GM19025 (cell line): ENCODE results near the gene PPP1R14B.

Source experiments
- ATAC-seq: cut with Tn5 transposase; IDR thresholded peaks from one replicate; pipeline ENCODE4 v1.9.1; 2021; ENCODE audit warnings: mild to moderate bottlenecking, low read depth, moderate library complexity; ENCODE audit not compliant: unreplicated experiment

The PPP1R14B gene, protein sequence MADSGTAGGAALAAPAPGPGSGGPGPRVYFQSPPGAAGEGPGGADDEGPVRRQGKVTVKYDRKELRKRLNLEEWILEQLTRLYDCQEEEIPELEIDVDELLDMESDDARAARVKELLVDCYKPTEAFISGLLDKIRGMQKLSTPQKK

DNA sequence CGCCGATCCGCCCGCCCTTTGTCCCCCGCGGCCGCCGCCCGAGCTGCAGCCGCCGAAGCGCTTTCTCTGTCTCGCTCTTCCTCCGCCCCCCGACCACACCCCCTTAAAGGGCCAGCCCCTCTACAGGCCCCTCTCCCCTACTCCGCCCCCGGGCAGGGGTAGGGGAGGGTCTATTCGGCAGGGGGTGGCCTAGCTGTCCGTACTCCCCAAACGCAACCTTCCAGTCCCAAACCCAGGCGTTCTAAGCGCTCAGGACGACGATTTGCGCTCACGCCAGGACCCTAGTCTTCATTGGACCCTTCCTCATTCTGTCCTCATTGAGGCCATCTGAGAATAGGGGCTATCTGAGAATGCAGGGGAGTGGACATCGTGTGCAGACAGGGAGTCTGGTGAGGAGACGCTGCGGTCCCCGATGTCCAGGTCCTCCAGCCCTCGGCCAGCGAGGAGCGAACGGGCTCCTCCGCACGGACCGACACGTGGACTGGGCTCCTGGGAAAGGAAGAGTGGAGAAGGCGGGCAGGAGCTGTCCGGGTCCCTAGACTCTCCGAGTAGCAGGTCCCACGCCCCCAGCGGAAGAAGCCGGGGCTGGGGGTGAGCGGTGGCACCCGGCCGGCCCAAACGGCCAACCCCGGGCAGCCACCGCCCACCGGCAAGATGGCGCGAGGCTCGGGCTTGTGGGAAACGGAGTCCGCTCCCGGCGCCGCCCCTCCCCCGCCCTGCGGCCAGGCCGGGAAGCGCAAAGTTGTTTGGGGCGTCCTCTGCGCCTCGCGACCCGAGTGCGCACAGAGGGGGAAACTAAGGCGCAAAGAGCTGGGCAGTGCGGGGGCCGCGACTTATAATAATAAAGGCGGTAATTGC lies at the start of gene PPP1R14B:
Gene PPP1R14B, minus strand, starts transcription at position 73 of the 858 bp plus-strand sequence. CDS start 270 bp downstream, outside the sequence.
- no peak for ATAC-seq

DNA sequence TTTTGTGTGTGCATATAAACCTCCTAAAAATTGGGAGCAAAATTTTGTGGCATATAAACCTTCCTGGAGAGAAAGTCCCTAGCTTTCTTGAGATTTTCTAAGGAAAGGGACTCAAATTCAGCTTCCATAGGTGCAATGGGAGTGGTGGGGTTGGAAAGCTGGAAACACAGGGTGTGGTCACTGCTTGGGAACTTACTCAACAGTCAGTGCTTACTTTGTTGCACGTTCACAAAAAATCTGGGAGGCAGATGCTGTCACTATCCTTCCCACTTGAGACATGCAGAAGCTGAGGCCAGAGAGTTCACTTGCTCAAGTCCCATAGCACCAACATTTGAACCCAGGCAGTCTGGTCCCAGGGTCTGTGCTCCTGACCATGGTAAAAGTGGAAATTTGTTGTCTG lies 49.5 kb upstream of the PPP1R14B start:
- no peak for ATAC-seq

- no peak for ATAC-seq
Observed at GRCh38 chr11:64295760-64296159, 49.0 kb upstream of the PPP1R14B start.

GRCh38 chr11:64294774-64295173 lies 48.0 kb upstream of the PPP1R14B start:
- no peak for ATAC-seq

DNA sequence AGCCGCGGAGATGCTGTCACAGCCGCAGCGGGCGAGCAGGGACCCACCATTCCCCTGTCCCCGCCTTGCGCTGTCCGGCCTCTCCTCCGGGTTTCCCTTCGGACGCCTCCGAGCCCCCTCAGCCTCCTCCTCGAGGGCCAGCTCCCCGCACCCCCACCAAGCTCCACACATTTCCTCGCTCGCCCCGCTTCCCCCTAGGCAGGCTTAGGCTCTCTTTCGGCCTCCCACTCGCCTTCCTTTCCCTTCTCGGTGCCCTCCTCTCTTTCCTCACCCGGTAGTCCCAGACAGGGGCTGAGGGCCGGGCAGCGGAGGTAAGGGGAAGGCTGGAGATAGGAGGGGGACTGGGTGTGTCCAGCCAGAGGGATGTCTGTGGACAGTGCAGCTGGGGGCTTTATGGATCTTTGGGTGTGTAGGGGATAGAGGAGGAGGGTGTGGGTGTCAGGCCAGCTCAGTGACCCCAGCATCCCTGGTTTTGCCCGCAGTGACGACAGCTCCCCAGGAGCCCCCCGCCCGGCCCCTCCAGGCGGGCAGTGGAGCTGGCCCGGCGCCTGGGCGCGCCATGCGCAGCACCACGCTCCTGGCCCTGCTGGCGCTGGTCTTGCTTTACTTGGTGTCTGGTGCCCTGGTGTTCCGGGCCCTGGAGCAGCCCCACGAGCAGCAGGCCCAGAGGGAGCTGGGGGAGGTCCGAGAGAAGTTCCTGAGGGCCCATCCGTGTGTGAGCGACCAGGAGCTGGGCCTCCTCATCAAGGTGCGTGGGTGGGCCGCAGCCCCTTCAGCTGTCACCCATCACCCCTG lies 45.9 kb upstream of the PPP1R14B start:
- ATAC-seq, result no peak

DNA sequence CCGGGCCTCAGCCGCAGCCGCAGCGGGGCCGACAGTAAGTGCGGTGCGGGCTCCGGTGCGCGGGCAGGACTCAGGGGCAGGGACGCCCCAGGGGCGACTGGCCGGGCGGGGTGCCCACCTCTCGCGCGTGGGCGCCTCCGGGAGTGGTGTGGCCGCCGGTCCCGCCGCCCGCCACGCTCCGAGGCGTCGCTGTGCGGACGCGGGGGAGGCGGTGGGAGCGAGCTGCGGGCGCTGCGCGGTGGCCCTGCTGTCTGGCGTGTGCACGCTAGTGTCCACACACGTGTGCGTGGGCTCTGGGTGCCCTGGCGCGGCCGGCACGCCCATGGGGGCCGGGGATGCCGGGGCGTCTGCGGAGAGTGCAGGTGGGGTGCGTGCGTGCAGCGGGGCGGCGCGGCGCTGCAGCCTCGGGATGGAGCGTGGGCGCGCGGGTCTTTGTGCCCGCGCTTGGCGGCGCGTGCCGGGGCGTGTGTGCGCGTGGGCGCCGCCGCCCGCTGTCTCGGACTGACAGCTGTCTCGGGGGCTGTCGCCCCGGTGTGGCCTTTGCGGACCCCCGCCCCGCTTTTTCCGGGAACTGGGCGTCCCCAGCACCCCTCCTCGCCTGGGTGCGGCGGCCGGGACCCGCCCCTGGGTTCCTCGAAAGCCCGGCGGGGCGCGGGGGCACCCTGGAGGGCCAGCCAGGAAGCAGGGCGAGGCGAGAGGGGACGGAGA lies 45.2 kb upstream of the PPP1R14B start:
- no peak for ATAC-seq

DNA sequence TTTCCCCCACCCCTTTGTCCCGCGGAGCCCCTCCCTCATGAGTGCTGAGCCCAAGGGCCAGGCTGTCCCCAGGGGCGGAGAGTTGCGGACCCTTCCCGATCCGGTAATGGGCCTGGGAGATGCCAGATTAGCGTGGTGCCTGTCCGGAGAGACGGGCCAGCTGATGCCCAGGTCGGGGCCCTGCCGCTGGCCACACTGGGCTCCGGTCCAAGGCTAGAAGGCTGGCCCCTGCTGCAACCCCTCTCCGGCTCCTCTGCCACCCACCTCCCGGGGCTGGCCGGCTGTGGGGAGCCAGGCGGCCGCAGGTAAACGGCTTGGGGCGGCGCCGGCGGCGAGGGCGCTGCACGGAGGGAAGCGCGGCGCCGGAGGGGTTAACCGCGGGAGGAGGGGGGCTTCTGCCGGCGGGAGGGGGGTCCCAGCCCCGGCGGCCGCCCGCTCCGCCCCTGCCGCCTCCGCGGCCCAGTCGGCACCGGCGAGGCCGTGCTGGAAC lies 44.6 kb upstream of the PPP1R14B start, which contains the start of gene KCNK4:
Gene KCNK4, plus strand, starts transcription at position 41 of the 490 bp plus-strand sequence. CDS start 1,717 bp downstream, outside the sequence.
- no peak for ATAC-seq

GRCh38 chr11:64290352-64291261 lies 43.9 kb upstream of the PPP1R14B start:
- no peak for ATAC-seq

DNA sequence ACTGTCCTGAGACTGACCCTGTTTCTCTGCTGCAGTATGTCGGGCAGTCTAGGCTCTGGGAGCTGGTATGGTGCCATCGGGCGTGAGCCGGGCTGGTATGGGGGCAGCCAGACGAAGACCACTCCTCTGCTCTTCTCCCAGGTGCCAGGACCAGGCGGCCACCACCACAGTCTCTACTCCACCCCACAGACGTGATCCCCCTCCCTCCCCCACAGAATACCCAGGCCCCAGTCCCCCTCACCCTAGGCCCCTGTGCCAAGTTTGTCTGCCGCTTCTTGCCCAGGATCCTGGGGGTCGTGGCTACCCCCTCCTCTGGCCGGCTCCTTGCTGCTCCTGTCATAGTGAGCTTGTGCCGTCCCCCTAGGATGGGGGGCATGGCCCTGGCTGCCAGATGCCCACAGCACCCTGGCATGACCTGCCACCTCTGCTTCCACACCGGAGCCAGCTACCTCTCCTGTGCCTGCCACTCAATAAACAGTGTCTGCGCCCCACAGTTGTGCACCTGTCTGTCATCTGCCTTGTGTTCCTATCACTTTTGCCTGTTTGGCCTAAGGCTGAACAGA lies 42.3 kb upstream of the PPP1R14B start:
- no peak for ATAC-seq

DNA sequence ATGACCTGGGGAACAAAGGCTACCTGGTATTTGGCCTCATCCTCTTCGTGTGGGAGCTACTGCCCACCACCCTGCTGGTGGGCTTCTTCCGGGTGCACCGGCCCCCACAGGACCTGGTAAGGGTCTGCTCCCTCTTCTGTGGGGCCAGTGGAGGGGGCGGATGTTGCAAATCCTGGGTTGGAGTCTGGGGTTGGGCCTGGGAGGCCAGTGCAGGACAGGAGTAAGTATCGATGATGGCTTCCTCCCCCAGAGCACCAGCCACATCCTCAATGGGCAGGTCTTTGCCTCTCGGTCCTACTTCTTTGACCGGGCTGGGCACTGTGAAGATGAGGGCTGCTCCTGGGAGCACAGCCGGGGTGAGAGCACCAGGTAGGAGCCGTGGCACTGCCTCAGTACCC lies 41.6 kb upstream of the PPP1R14B start:
- no peak for ATAC-seq

DNA sequence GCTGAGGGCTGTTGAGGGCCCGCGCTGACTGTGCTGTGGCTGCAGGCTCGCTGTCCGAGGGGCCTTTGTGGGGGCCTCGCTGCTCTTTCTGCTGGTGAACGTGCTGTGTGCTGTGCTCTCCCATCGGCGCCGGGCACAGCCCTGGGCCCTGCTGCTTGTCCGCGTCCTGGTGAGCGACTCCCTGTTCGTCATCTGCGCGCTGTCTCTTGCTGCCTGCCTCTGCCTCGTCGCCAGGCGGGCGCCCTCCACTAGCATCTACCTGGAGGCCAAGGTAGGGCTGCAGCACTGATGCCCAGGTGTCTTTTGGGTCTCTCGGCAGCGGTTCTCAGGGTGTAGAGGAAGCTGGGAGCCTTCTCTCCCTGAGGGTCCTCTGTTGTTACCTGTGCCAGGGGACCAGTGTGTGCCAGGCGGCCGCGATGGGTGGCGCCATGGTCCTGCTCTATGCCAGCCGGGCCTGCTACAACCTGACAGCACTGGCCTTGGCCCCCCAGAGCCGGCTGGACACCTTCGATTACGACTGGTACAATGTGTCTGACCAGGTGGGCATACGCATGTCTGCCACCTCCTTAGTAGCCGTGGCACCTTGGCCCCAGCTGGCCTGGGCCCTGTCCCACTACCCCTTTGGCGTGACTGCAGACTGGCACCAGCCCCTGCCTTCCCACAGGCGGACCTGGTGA lies 41.1 kb upstream of the PPP1R14B start:
- ATAC-seq, result no peak

GRCh38 chr11:64286801-64287159 lies 40.0 kb upstream of the PPP1R14B start:
- ATAC-seq, result no peak

GRCh38 chr11:64285885-64286800 lies 39.4 kb upstream of the PPP1R14B start:
- no peak for ATAC-seq

DNA sequence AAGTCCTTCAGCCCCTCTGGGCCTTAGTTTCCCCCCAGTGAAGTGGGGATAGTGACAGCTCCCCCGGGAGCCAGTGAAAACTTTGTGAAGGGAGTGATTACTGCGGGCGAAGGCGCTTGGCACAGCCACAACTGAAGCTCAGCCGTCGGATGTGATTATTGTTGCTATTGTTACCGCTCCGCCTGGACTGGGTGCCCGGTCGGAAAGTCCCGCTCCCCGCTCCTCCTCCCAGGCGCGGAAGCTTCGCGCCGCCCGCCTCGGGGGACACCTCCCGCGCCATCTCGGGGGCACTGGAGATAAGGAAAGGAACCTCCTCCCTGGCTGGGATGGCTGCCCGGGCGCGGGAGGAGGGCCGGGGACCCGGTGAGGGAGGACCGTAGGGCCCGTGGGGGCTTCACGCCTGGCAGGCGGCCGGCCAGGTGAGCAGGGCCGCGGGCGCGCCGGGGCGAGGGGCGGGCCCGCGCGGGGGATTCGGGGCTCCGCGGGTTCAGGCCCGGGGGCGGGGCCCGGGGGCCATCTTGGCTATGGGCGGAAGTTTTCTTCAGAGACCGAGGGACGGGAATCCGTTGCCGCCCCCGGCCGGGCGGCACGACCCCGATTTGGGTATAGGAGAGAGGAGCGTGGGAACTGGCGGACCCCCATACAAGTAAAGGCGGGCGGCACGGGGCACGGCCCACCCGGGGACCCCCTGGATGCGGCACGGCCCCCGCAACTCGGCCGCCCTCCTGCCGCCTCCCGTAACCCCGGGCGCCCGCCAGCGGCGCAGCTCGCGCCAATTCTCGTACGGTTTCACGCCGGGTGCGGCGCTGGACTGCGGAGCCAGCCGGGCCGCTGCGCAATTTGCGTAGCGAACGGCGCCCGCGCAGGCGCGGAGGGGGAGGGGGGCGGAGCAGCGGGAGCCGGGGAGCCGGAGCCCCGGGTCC lies 38.5 kb upstream of the PPP1R14B start, which contains the start of gene GPR137:
Gene GPR137, plus strand, starts transcription at position 887 of the 923 bp plus-strand sequence. CDS start 677 bp downstream, outside the sequence.
- ATAC-seq, result peak; percentile 50

- ATAC-seq, result peak; percentile 72
Observed at GRCh38 chr11:64284048-64284961, 37.6 kb upstream of the PPP1R14B start, which contains the start of gene BAD. Gene BAD, minus strand, starts transcription at chr11:64284665. Its CDS starts 297 bp downstream, at chr11:64284368.
